Hepatocyte (in vitro differentiated cells): ENCODE data around the gene CARS1. TPM values are rescaled to one million over a fixed set of nuclear protein-coding genes. Genes with fewer than 3 reads are reported as not detected.

Source experiments
- DNase-seq: peaks from one replicate; pipeline ENCODE4 v3.0.0-alpha.2; 2016; ENCODE audit warnings: low spot score
- H2AFZ ChIP-seq: fragments of 200-600 bp; sonication (generic); 2 replicates; pipeline ENCODE4 v1.6.0; 2016; ENCODE audit warnings: antibody characterized with exemption, mild to moderate bottlenecking
- H3K27ac ChIP-seq: fragments of 200-600 bp; sonication (generic); 2 replicates; pipeline ENCODE4 v1.5.1; 2016; ENCODE audit warnings: mild to moderate bottlenecking
- H3K27me3 ChIP-seq: fragments of 200-600 bp; sonication (generic); 2 replicates; pipeline ENCODE4 v1.6.1; 2016
- H3K36me3 ChIP-seq: fragments of 200-600 bp; sonication (generic); replicated peaks from 2 replicates; pipeline ENCODE4 v1.5.1; 2016; ENCODE audit warnings: low read depth; ENCODE audit not compliant: insufficient read depth
- H3K4me1 ChIP-seq: fragments of 200-600 bp; sonication (generic); 2 replicates; pipeline ENCODE4 v1.5.1; 2016; ENCODE audit warnings: mild to moderate bottlenecking, moderate library complexity; ENCODE audit not compliant: insufficient read depth
- H3K4me2 ChIP-seq: fragments of 200-600 bp; sonication (generic); 2 replicates; pipeline ENCODE4 v1.6.0; 2016
- H3K4me3 ChIP-seq: fragments of 200-600 bp; sonication (generic); 2 replicates; pipeline ENCODE4 v1.5.1; 2016; ENCODE audit warnings: mild to moderate bottlenecking
- H3K79me2 ChIP-seq: fragments of 200-600 bp; sonication (generic); 2 replicates; pipeline ENCODE4 v1.6.0; 2017; ENCODE audit warnings: mild to moderate bottlenecking
- H3K9me2 ChIP-seq: fragments of 200-600 bp; sonication (generic); replicated peaks from 2 replicates; pipeline ENCODE4 v1.6.0; 2017; ENCODE audit warnings: mild to moderate bottlenecking; ENCODE audit not compliant: insufficient read depth
- H3K9me3 ChIP-seq: fragments of 200-600 bp; sonication (generic); 2 replicates; pipeline ENCODE4 v1.5.1; 2016; ENCODE audit warnings: low read depth, mild to moderate bottlenecking
- H4K20me1 ChIP-seq: fragments of 200-600 bp; sonication (generic); 2 replicates; pipeline ENCODE4 v1.6.0; 2016; ENCODE audit warnings: mild to moderate bottlenecking; ENCODE audit not compliant: insufficient read depth, poor library complexity, severe bottlenecking
- CTCF ChIP-seq: fragments of 200-600 bp; sonication (generic); IDR thresholded peaks from 2 replicates; pipeline ENCODE4 v1.5.1; 2016; ENCODE audit warnings: antibody characterized with exemption, mild to moderate bottlenecking; ENCODE audit not compliant: poor library complexity
- EZH2 ChIP-seq: fragments of 200-600 bp; sonication (generic); IDR thresholded peaks from 2 replicates; pipeline ENCODE4 v1.6.1; 2016; ENCODE audit warnings: antibody characterized with exemption, mild to moderate bottlenecking, borderline replicate concordance
- EZH2phosphoT487 ChIP-seq: fragments of 200-600 bp; sonication (generic); IDR thresholded peaks from one replicate; pipeline ENCODE4 v1.6.1; 2018; ENCODE audit warnings: antibody characterized with exemption, mild to moderate bottlenecking, low read depth, moderate library complexity; ENCODE audit not compliant: unreplicated experiment, severe bottlenecking
- WGBS: methylation state at CpG from one replicate; pipeline ENCODE4 v1.1.6; 2016; ENCODE audit warnings: low lambda C conversion rate; ENCODE audit errors: missing lambda C conversion rate; 5-methylcytosine and 5-hydroxymethylcytosine counted together
- polyA plus RNA-seq: library from polyadenylated mRNA; unstranded; fragments of >200 nt; fragmentation: Nextera tagmentation; extraction: Ambion mirVana; gene quantifications from 2 replicates; pipeline ENCODE4 v1.2.1, GENCODE V29; 2016
- small RNA-seq: library from RNA; depleted of rRNA; stranded (forward); fragments of <200 nt; gene quantifications from one replicate; pipeline ENCODE3, GENCODE V24; 2014
- total RNA-seq: library from RNA; depleted of rRNA; stranded (reverse); fragments of >200 nt; gene quantifications from 2 replicates; pipeline ENCODE4 v1.2.3, GENCODE V29; 2014

The CARS1 gene
- total and polyA plus RNA-seq, 2 experiments from 2014 or later: 35.5 to 42.0 TPM

GRCh38 chr11:2951231-2952110, 105.8 kb downstream of the CARS1 start:
- Histone ChIP-seq H3K9me3 (no peaks in the 10 kb centered on the region), H3K4me3 (no peak overlapping the region), H3K79me2 (peaks cover 7% of the 10 kb centered on the region), H3K9me2 (no peaks in the 10 kb centered on the region), H3K27ac (no peak overlapping the region), H3K36me3 (peaks cover 19% of the 10 kb centered on the region), H4K20me1 (peaks cover 4% of the 10 kb centered on the region), H3K4me1 (no peaks in the 10 kb centered on the region), H3K4me2 (no peak overlapping the region), H3K27me3 (no peaks in the 10 kb centered on the region), H2AFZ (no peak overlapping the region)
- DNase-seq: no peak
- 90% methylated on average over 9 of the region's 9 CpGs for WGBS
- TF ChIP-seq EZH2: no peak
- no peak for TF ChIP-seq EZH2phosphoT487
- TF ChIP-seq CTCF: no peak

Small RNA genes lying within 50 kb of the gene (small RNA-seq; reads per million reads assigned to genes)
- gene RNU1-91P: not detected
- 13.0 reads per million, percentile 95 among the genes with 10 or more reads in this experiment for gene SNORA54

Other genes starting within 250 kb of the CARS1 start
- gene CDKN1C, start 171.6 kb downstream of the CARS1 start, total RNA-seq: 411 and 470 TPM in 2 replicates
- gene CDKN1C, start 171.6 kb downstream of the CARS1 start, polyA plus RNA-seq: 526 and 563 TPM in 2 replicates
- 7.1 and 8.5 TPM in 2 replicates for gene PHLDA2, start 128.0 kb downstream of the CARS1 start, total RNA-seq
- gene PHLDA2, start 128.0 kb downstream of the CARS1 start, polyA plus RNA-seq: 62.4 and 67.4 TPM in 2 replicates
- gene NAP1L4, start 65.1 kb downstream of the CARS1 start, total RNA-seq: 75.7 and 79.0 TPM in 2 replicates
- gene NAP1L4, start 65.1 kb downstream of the CARS1 start, polyA plus RNA-seq: 101 and 118 TPM in 2 replicates
- gene OSBPL5, start 107.9 kb upstream of the CARS1 start, total RNA-seq: 8.7 and 9.0 TPM in 2 replicates
- gene OSBPL5, start 107.9 kb upstream of the CARS1 start, polyA plus RNA-seq: 9.8 and 12.5 TPM in 2 replicates
- gene MRGPRG, start 161.4 kb upstream of the CARS1 start, total RNA-seq: not detected in 2 replicates
- not detected in 2 replicates for gene MRGPRG, start 161.4 kb upstream of the CARS1 start, polyA plus RNA-seq
- gene MRGPRE, start 175.0 kb upstream of the CARS1 start, total RNA-seq: not detected in 2 replicates
- not detected in 2 replicates for gene MRGPRE, start 175.0 kb upstream of the CARS1 start, polyA plus RNA-seq